ENCODE data around the gene ERCC6. TPM values are rescaled to one million over a fixed set of nuclear protein-coding genes. Genes with fewer than 3 reads are reported as not detected.

Gene ERCC6
- total and polyA plus RNA-seq, 2 donors (not counting 3 experiments of a cell fraction or from before 2014, with no cell fraction given): 15.3 to 39.6 TPM

DNA sequence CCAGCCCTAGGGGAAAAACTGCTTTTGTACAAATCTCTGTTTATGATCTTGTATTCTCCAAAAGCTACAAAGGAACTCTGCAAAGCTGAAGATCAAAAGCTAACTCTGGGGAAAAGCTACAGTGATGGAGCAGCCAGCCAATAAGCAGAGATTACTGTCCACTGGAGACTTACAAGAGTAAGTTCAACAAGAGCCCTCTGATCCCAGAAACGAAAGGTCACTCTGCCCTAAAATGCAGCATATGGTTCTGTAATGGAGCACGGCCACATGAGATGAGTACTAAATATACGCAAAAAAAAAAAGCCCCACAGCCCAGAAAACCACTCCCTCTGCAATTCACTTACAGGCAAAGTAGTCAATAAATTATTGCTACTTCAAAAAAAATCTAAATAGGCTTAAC lies 60.1 kb downstream of the ERCC6 start:
- DNase-seq (ENCODE audit: low read depth, low spot score) (no peak), FAIRE-seq (no peak)
- Histone ChIP-seq H3K27ac (ENCODE audit: insufficient read depth, low read depth, low read length) (no peak overlapping the region), H2AFZ (ENCODE audit: low read depth, low read length) (no peak overlapping the region), H3K36me3 (ENCODE audit: control insufficient read depth in 2 of 2, extremely low read depth in 1 of 2, insufficient read depth in 2 of 2, low read length in 2 of 2) (peaks cover 21 to 28% of the 10 kb centered on the region in 2 experiments), H3K27me3 (ENCODE audit: control insufficient read depth in 2 of 2, insufficient read depth in 2 of 2, low read length in 2 of 2) (no peaks in the 10 kb centered on the region), H3K4me1 (ENCODE audit: control insufficient read depth, extremely low read depth, insufficient read depth, low read length) (no peaks in the 10 kb centered on the region), H3K9ac (replicated peaks; ENCODE audit: extremely low read depth, insufficient read depth, low read length) (no peak overlapping the region), H3K4me2 (ENCODE audit: insufficient read depth, low read length) (no peak overlapping the region), H4K20me1 (replicated peaks; ENCODE audit: control insufficient read depth, extremely low read depth, insufficient read depth, low read length) (no peaks in the 10 kb centered on the region), H3K4me3 (replicated peaks in 1 of 3; ENCODE audit: insufficient read depth in 1 of 3, low read depth in 1 of 3, low read length in 3 of 3) (no peak overlapping the region), H3K79me2 (ENCODE audit: control insufficient read depth, insufficient read depth, low read length) (no peaks in the 10 kb centered on the region), H3K9me3 (replicated peaks; ENCODE audit: control insufficient read depth, insufficient read depth, low read length) (no peaks in the 10 kb centered on the region), H3K9me1 (replicated peaks; ENCODE audit: control insufficient read depth, extremely low read depth, insufficient read depth, low read length) (no peaks in the 10 kb centered on the region)
- dilution Hi-C loops (cut with MboI; ENCODE audit: extremely low pct_ligation_motif_present, low sequenced_read_pairs): no loop called here
- ChIA-PET POLR2A (no interaction called here), CTCF (interaction anchor here (0.6 to 1.5 kb wide), 2 partner anchors 71 to 80 kb away, joined by 3 to 4 read pairs; no protein-coding TSS in a partner anchor)
- TF ChIP-seq FOS (IDR thresholded peaks at IDR 0.05; ENCODE audit: borderline replicate concordance, insufficient read depth, low read length): no peak
- TF ChIP-seq JUN (IDR thresholded peaks at IDR 0.05; ENCODE audit: borderline replicate concordance, insufficient read depth, insufficient read length, low read depth): no peak
- TF ChIP-seq CTCF (IDR thresholded peaks at IDR 0.05; ENCODE audit: extremely low read depth in 1 of 2, insufficient read depth in 1 of 2, low read depth in 1 of 2, low read length in 2 of 2): no peak
- TF ChIP-seq GATA2 (IDR thresholded peaks at IDR 0.05; ENCODE audit: insufficient read depth, insufficient read length, low read depth, low read length): no peak
- TF ChIP-seq POLR2AphosphoS5 (IDR thresholded peaks at IDR 0.05; ENCODE audit: insufficient read depth, low read depth, low read length): no peak
- BruUV-seq (replicated peaks): no TSS peak
- intact Hi-C loops (cut with micrococcal nuclease): no loop called here

- TF ChIP-seq FOS (IDR thresholded peaks at IDR 0.05; ENCODE audit: borderline replicate concordance, insufficient read depth, low read length) (peak; percentile 47), MYC (IDR thresholded peaks at IDR 0.05; ENCODE audit: low read depth, low read length) (no peak)
- H3K9me3 ChIP-seq (replicated peaks; ENCODE audit: control insufficient read depth, insufficient read depth, low read length): no peaks in the 10 kb centered on the region
- no peaks in the 10 kb centered on the region for H3K9me1 ChIP-seq (replicated peaks; ENCODE audit: control insufficient read depth, extremely low read depth, insufficient read depth, low read length)
- no peaks in the 10 kb centered on the region for H4K20me1 ChIP-seq (replicated peaks; ENCODE audit: control insufficient read depth, extremely low read depth, insufficient read depth, low read length)
- dilution Hi-C loops (cut with MboI; ENCODE audit: extremely low pct_ligation_motif_present, low sequenced_read_pairs): no loop called here
- no peak overlapping the region for H3K4me2 ChIP-seq (ENCODE audit: insufficient read depth, low read length)
- FAIRE-seq (no peak), DNase-seq (ENCODE audit: low read depth, low spot score) (no peak)
- peaks cover 33 to 36% of the 10 kb centered on the region in 2 experiments for H3K36me3 ChIP-seq (ENCODE audit: control insufficient read depth in 2 of 2, extremely low read depth in 1 of 2, insufficient read depth in 2 of 2, low read length in 2 of 2)
- CTCF ChIA-PET: no interaction called here
- BruUV-seq (replicated peaks): no TSS peak
- POLR2A ChIA-PET: no interaction called here
- H3K4me3 ChIP-seq (replicated peaks in 1 of 3; ENCODE audit: insufficient read depth in 1 of 3, low read depth in 1 of 3, low read length in 3 of 3): no peak overlapping the region
- H3K79me2 ChIP-seq (ENCODE audit: control insufficient read depth, insufficient read depth, low read length): no peaks in the 10 kb centered on the region
- no peaks in the 10 kb centered on the region for H3K27me3 ChIP-seq (ENCODE audit: control insufficient read depth in 2 of 2, insufficient read depth in 2 of 2, low read length in 2 of 2)
- intact Hi-C loops (cut with micrococcal nuclease): no loop called here
- H3K4me1 ChIP-seq (ENCODE audit: control insufficient read depth, extremely low read depth, insufficient read depth, low read length): no peaks in the 10 kb centered on the region
- H2AFZ ChIP-seq (ENCODE audit: low read depth, low read length): no peak overlapping the region
- H3K27ac ChIP-seq (ENCODE audit: insufficient read depth, low read depth, low read length): no peak overlapping the region
- H3K9ac ChIP-seq (replicated peaks; ENCODE audit: extremely low read depth, insufficient read depth, low read length): no peak overlapping the region
Measured at GRCh38 chr10:49474901-49475300, 64.0 kb downstream of the ERCC6 start.
